ENCODE measurements around the gene DSCAML1.

- TF ChIP-seq EZH2phosphoT487 (IDR thresholded peaks at IDR 0.05; ENCODE audit: borderline replicate concordance, low read length) = no peak
- TF ChIP-seq, protein P1, sequence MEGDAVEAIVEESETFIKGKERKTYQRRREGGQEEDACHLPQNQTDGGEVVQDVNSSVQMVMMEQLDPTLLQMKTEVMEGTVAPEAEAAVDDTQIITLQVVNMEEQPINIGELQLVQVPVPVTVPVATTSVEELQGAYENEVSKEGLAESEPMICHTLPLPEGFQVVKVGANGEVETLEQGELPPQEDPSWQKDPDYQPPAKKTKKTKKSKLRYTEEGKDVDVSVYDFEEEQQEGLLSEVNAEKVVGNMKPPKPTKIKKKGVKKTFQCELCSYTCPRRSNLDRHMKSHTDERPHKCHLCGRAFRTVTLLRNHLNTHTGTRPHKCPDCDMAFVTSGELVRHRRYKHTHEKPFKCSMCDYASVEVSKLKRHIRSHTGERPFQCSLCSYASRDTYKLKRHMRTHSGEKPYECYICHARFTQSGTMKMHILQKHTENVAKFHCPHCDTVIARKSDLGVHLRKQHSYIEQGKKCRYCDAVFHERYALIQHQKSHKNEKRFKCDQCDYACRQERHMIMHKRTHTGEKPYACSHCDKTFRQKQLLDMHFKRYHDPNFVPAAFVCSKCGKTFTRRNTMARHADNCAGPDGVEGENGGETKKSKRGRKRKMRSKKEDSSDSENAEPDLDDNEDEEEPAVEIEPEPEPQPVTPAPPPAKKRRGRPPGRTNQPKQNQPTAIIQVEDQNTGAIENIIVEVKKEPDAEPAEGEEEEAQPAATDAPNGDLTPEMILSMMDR (conservative IDR thresholded peaks at IDR 0.05; ENCODE audit: low read depth, low read length) = no peak
Measured at GRCh38 chr11:117836077-117836960, 39.3 kb upstream of the DSCAML1 start.
